Keratinocyte (primary cell): ENCODE data around the gene C21orf91. TPM values are rescaled to one million over a fixed set of nuclear protein-coding genes. Genes with fewer than 3 reads are reported as not detected.

Experiments
- DNase-seq: peaks from one replicate; pipeline ENCODE4 v3.0.0-alpha.2; 2011; ENCODE audit warnings: low read depth, missing footprints, low spot score
- FAIRE-seq: peaks from 2 replicates; lab custom pipeline; 2011; peaks lifted over from hg19 to GRCh38; lab: Jason Lieb, UNC
- H2AFZ ChIP-seq: 2 replicates; pipeline ENCODE4 v1.6.0; 2012; ENCODE audit warnings: low read length, control low read depth, inconsistent platforms; ENCODE audit not compliant: control insufficient read depth
- H3K27ac ChIP-seq: 2 replicates; pipeline ENCODE4 v1.5.1; 2011; ENCODE audit warnings: low read length; ENCODE audit not compliant: control insufficient read depth, insufficient read depth
- H3K27me3 ChIP-seq: 3 replicates; pipeline ENCODE4 v1.6.0; 2011; ENCODE audit warnings: low read length; ENCODE audit not compliant: control insufficient read depth, insufficient read depth; ENCODE audit errors: extremely low read depth
- H3K36me3 ChIP-seq, 2 experiments: 2 replicates in 1 of 2; 3 replicates in 1 of 2; pipeline ENCODE4 v1.5.1; 2011; ENCODE audit warnings: low read length in 2 of 2, mild to moderate bottlenecking in 1 of 2; ENCODE audit not compliant: control insufficient read depth in 2 of 2, insufficient read depth in 2 of 2; ENCODE audit errors: extremely low read depth in 1 of 2
- H3K4me1 ChIP-seq: 3 replicates; pipeline ENCODE4 v1.5.1; 2011; ENCODE audit warnings: low read length; ENCODE audit not compliant: control insufficient read depth, insufficient read depth; ENCODE audit errors: extremely low read depth
- H3K4me2 ChIP-seq: 3 replicates; pipeline ENCODE4 v1.6.0; 2011; ENCODE audit warnings: low read depth, low read length; ENCODE audit not compliant: control insufficient read depth, insufficient read depth; ENCODE audit errors: extremely low read depth
- H3K4me3 ChIP-seq, 3 experiments: fragments of 200-600 bp in 1 of 3; sonication (generic) in 1 of 3; 2 replicates in 2 of 3; 3 replicates in 1 of 3; pipeline ENCODE4 v1.5.1; 2011 to 2016; ENCODE audit warnings: low read length in 3 of 3, mild to moderate bottlenecking in 3 of 3, control low read depth in 2 of 3, inconsistent platforms in 1 of 3, low read depth in 1 of 3, mixed read lengths in 1 of 3, mixed run types in 1 of 3, moderate library complexity in 1 of 3; ENCODE audit not compliant: control insufficient read depth in 2 of 3, insufficient read depth in 2 of 3; ENCODE audit errors: extremely low read depth in 1 of 3
- H3K79me2 ChIP-seq: 2 replicates; pipeline ENCODE4 v1.6.0; 2012; ENCODE audit warnings: low read length; ENCODE audit not compliant: control insufficient read depth, insufficient read depth
- H3K9ac ChIP-seq: 3 replicates; pipeline ENCODE4 v1.6.0; 2011; ENCODE audit warnings: low read length; ENCODE audit not compliant: control insufficient read depth, insufficient read depth; ENCODE audit errors: extremely low read depth
- H3K9me1 ChIP-seq: 3 replicates; pipeline ENCODE4 v1.6.0; 2011; ENCODE audit warnings: low read length; ENCODE audit not compliant: control insufficient read depth, insufficient read depth; ENCODE audit errors: extremely low read depth
- H3K9me3 ChIP-seq: 2 replicates; pipeline ENCODE4 v1.5.1; 2012; ENCODE audit warnings: low read depth, low read length; ENCODE audit not compliant: control insufficient read depth
- H4K20me1 ChIP-seq: 3 replicates; pipeline ENCODE4 v1.6.0; 2011; ENCODE audit warnings: low read length; ENCODE audit not compliant: control insufficient read depth, insufficient read depth; ENCODE audit errors: extremely low read depth
- CTCF ChIP-seq, 3 experiments: IDR thresholded peaks in 1 of 3; conservative IDR thresholded peaks in 1 of 3; optimal IDR thresholded peaks in 1 of 3; 2 replicates in 2 of 3; 3 replicates in 1 of 3; pipeline versions ENCODE3 to v1.5.1; 2011; ENCODE audit warnings: low read length in 3 of 3, mild to moderate bottlenecking in 3 of 3, moderate library complexity in 2 of 3, control low read depth in 1 of 3, inconsistent platforms in 1 of 3; ENCODE audit not compliant: insufficient read depth in 2 of 3; ENCODE audit errors: extremely low read depth in 1 of 3
- EZH2 ChIP-seq: IDR thresholded peaks from one replicate; pipeline ENCODE4 v1.6.1; 2012; ENCODE audit warnings: inconsistent platforms, mild to moderate bottlenecking, low read length, moderate library complexity
- dilution Hi-C: fragments of 300-500 bp; cut with MboI; formaldehyde crosslinking; loops from one replicate; pipeline ENCODE4 v1.7.0; 2020; ENCODE audit warnings: low sequenced_read_pairs; ENCODE audit not compliant: extremely low pct_ligation_motif_present
- polyA plus RNA-seq, 5 experiments: library from polyadenylated mRNA; depleted of rRNA in 3 of 5; stranded (reverse) in 3 of 5; stranded (forward) in 1 of 5; unstranded in 1 of 5; fragments of >200 nt; gene quantifications; 1 replicate in 1 of 5; 2 replicates in 3 of 5; 3 replicates in 1 of 5; pipeline versions ENCODE4 v1.2.1 to v1.2.3, GENCODE V29; 2011 to 2012; ENCODE audit warnings: missing spikeins in 2 of 5, low read depth in 1 of 5, low replicate concordance in 1 of 5

Gene C21orf91
- polyA plus RNA-seq, 1 donor (not counting 4 experiments of a cell fraction or from before 2014, with no cell fraction given), result 28.2 TPM

DNA sequence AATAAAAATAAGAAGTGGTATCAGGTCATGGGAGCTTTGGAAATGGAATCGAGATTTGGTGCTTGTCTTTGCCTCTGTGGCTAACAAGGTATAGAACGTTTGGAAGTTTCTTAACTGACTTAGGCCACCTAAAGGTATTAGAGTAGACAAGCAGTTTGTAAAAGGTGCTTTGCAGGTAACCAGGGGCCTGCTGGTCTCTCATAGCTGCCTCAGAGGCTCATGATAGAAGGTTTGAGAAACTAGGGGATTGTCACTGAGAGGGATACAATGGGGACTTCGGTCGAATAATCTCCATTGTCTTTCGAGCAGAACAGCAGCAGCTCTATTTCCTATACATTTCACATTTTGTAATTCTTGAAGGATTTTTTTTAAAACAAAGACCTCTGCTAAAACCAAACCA lies 37.6 kb downstream of the C21orf91 start:
- no peaks in the 10 kb centered on the region for H3K9me1 ChIP-seq
- no peak for TF ChIP-seq CTCF (optimal IDR thresholded peaks at IDR 0.05 in 1 of 3, IDR thresholded peaks at IDR 0.05 in 1 of 3, conservative IDR thresholded peaks at IDR 0.05 in 1 of 3; ENCODE audit: extremely low read depth in 1 of 3, insufficient read depth in 2 of 3, low read length in 3 of 3)
- no peak for TF ChIP-seq EZH2
- no peak overlapping the region for H3K4me2 ChIP-seq
- H3K9ac ChIP-seq, result no peak overlapping the region
- H2AFZ ChIP-seq, result no peak overlapping the region
- H3K4me1 ChIP-seq, result peaks cover 16% of the 10 kb centered on the region
- H3K27ac ChIP-seq, result no peak overlapping the region
- H3K4me3 ChIP-seq, result no peak overlapping the region
- dilution Hi-C loops, result no loop called here
- no peaks in the 10 kb centered on the region for H3K79me2 ChIP-seq
- DNase-seq (no peak), FAIRE-seq (no peak)
- no peaks in the 10 kb centered on the region for H4K20me1 ChIP-seq
- no peaks in the 10 kb centered on the region for H3K9me3 ChIP-seq
- no peaks in the 10 kb centered on the region for H3K27me3 ChIP-seq
- H3K36me3 ChIP-seq, result peaks cover 2 to 3% of the 10 kb centered on the region in 2 experiments

DNA sequence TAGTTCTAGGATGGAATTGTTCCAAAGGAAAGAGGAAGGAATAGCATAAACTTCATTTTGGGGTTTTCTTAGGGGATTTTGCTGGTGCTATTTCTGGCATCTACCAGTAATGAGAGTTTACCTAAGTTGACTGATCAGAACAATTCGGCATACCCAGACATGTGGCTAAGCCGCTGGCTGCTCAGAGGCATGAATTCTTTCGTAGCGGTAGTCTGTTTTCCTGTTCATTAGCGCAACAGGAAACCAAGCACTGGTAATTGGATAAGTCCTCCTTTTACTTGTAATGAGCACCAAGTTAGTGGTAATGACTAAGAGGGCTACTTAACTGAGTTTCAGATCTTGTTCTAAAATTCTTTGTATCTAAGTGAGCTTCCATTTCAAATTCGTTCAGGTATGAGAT lies 38.6 kb downstream of the C21orf91 start:
- FAIRE-seq, result no peak
- dilution Hi-C loops, result no loop called here

More for the DNA sequence above, 38.6 kb downstream of the C21orf91 start:
- no peak overlapping the region for H3K27ac ChIP-seq
- H3K79me2 ChIP-seq, result no peaks in the 10 kb centered on the region
- no peak overlapping the region for H3K9ac ChIP-seq
- H3K4me2 ChIP-seq, result no peak overlapping the region
- TF ChIP-seq CTCF (optimal IDR thresholded peaks at IDR 0.05 in 1 of 3, IDR thresholded peaks at IDR 0.05 in 1 of 3, conservative IDR thresholded peaks at IDR 0.05 in 1 of 3; ENCODE audit: extremely low read depth in 1 of 3, insufficient read depth in 2 of 3, low read length in 3 of 3) (no peak), EZH2 (no peak)
- peaks cover 16% of the 10 kb centered on the region for H3K4me1 ChIP-seq
- H3K9me1 ChIP-seq, result no peaks in the 10 kb centered on the region
- no peaks in the 10 kb centered on the region for H4K20me1 ChIP-seq
- no peak overlapping the region for H3K4me3 ChIP-seq
- H3K36me3 ChIP-seq, result peaks cover 0 to 2% of the 10 kb centered on the region in 2 experiments
- H3K27me3 ChIP-seq, result no peaks in the 10 kb centered on the region
- no peaks in the 10 kb centered on the region for H3K9me3 ChIP-seq
- peak; percentile 11 for DNase-seq
- no peak overlapping the region for H2AFZ ChIP-seq
